Inflammatory macrophage treated with lipopolysaccharide for 1 hour (primary cell): ENCODE measurements around the gene TMPRSS11E.
"Not testable (repeated sequence)": the region's sequence is repeated elsewhere in the genome, so short reads cannot be mapped to it uniquely, and the experiment has no call there.

Experiments used
- DNase-seq, 2 donors: peaks; one replicate each; pipeline ENCODE4 v3.0.0-alpha.2; 2020 to 2022

Gene TMPRSS11E

DNA sequence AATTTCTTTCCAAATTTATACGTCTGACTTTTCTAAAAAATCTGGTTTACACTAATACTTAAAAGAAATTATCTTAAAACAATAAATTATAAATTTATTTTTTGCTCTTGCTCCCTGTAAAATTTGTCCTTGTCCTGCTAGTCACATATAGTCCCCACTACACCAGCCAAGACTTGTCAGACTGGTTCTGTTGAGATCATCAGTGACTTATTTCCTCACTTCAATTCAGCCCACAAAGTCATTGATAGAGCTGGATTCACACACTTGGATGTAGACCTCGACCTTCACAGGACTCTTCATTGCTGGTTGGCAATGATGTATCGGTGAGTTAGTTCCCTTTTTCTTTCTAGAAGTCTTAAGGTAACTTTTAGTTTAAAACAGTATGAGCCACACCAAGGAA, at the start of gene TMPRSS11E:
TMPRSS11E (plus strand) TSS at position 263 of the 400 bp plus-strand sequence; CDS start at position 313, 50 bp downstream.
- no peak for DNase-seq

- no peak for DNase-seq
Observed at GRCh38 chr4:68399306-68399705, 48.0 kb upstream of the TMPRSS11E start.

DNA sequence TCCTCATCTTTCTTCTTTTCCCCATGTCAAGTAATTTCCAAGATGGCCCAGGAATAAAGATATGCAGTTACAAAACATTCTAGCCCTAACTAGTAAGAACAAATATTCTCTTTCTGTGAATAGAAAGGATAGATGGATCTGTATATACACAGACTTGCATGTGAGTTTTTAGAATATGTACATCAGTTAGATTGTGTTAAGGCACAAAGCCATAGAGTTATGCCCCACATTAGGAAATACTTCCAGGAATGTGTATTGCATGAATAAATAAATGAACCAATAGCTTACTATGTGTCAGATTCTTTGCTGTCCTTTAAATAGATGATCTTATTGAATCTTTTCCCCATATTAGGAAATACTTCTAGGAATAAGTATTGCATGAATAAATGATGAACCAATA, 46.0 kb upstream of the TMPRSS11E start:
- DNase-seq = peak; percentile 24 to 32

- no peak for DNase-seq
Observed at GRCh38 chr4:68404153-68404552, 43.1 kb upstream of the TMPRSS11E start.

DNA sequence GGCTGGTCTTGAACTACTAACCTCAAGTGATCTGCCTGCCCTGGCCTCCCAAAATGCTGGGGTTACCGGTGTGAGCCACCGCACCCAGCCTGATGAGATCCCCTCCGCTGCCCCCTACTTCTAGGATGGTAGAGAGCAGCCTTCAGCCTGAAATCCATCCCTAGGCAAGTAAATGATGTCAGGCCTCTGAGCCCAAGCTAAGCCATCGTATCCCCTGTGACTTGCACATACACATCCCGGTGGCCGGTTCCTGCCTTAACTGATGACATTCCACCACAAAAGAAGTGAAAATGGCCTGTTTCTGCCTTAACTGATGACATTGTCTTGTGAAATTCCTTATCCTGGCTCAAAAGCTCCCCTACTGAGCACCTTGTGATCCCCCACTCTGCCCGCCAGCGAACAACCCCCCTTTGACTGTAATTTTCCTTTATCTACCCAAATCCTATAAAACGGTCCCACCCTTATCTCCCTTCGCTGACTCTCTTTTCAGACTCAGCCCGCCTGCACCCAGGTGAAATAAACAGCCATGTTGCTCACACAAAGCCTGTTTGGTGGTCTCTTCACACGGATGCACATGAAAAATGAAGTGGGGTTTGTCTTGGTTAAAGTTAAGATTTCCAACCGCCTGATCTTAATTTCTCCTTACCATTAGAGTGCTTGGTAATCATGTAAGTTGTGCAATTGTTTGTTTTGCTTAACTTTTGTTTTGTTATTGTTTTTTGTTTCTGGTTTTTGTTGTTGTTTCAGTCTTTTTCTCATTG, 41.4 kb upstream of the TMPRSS11E start:
- DNase-seq = not testable (repeated sequence)

GRCh38 chr4:68406479-68406859, 40.8 kb upstream of the TMPRSS11E start:
- no peak for DNase-seq

DNA sequence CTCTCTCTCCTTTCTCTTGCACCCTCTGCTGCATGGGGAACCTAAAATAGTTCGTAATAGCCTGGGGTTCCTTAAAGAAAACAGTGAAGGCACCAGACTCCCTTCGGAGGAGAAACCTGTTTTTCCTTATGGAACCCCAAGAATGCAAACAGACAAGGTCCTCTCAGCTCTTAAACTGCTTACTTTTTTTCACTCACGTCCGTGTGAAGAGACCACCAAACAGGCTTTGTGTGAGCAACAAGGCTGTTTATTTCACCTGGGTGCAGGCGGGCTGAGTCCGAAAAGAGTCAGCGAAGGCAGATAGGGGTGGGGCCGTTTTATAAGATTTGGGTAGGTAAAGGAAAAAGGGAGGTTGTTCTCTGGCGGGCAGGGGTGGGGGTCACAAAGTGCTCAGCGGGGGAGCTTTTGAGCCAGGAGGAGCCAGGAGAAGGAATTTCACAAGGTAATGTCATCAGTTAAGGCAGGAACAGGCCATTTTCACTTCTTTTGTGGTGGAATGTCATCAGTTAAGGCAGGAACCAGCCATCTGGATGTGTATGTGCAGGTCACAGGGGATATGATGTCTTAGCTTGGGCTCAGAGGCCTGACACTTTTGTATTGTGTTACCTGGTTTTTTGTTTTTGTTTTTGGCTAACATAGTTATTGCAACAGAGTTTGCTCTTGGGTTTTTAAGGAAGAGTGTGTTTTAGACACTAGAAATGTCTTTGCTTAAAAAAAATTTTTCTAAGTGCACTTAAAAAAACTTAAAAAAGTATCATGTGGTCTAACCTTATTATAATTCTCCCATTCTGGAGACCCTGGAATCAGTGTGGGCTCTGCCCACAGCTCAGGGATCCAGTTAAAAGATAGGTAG, 40.0 kb upstream of the TMPRSS11E start:
- DNase-seq = not testable (repeated sequence)

- DNase-seq = no peak
Observed at GRCh38 chr4:68407868-68408190, 39.4 kb upstream of the TMPRSS11E start.

DNA sequence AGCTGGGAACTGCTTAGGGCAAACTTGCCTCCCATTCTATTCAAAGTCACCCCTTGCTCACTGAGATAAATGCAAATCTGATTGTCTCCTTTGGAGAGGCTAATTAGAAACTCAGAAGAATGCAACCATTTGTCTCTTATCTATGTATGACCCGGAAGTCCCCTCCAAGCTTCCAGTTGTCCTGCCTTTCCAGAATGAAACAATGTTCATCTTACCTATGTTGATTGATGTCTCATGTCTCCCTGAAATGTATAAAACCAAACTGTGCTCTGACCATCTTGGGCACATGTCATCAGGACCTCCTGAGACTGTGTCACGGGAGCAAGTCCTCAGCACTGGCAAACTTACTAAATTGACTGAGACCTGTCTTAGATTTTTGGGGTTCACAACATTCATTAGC, 37.1 kb upstream of the TMPRSS11E start:
- DNase-seq = no peak

GRCh38 chr4:68410643-68411042, 36.6 kb upstream of the TMPRSS11E start:
- DNase-seq = no peak

- DNase-seq = not testable (repeated sequence)
Observed at GRCh38 chr4:68412031-68412430, 35.2 kb upstream of the TMPRSS11E start.

GRCh38 chr4:68416591-68416990, 30.7 kb upstream of the TMPRSS11E start:
- DNase-seq = no peak

- DNase-seq = no peak
Observed at GRCh38 chr4:68426516-68426915, 20.7 kb upstream of the TMPRSS11E start.

- DNase-seq = no peak
Observed at GRCh38 chr4:68430337-68430736, 16.9 kb upstream of the TMPRSS11E start.

GRCh38 chr4:68432320-68432719, 14.9 kb upstream of the TMPRSS11E start:
- no peak for DNase-seq

DNA sequence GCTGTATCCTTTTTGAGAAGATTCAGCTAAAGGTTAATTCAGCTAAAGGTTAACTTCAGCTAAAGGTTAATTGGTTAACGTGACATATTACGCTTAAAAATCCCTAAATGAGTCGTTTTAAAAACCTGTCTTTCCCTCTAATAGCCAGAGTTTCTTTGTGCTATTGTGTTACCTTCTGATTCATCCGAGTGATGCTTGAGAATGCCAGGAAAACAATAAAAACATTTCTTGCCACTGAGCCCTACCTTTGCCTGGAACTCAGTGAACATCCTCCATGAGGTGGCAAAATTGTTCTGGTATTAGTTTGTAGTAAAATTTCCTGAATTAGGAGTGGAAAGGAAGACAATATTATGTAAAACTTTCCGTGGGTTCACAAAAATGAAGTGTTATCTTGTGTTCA, 13.7 kb upstream of the TMPRSS11E start:
- DNase-seq = no peak

- no peak for DNase-seq
Observed at GRCh38 chr4:68434277-68434676, 13.0 kb upstream of the TMPRSS11E start.

DNA sequence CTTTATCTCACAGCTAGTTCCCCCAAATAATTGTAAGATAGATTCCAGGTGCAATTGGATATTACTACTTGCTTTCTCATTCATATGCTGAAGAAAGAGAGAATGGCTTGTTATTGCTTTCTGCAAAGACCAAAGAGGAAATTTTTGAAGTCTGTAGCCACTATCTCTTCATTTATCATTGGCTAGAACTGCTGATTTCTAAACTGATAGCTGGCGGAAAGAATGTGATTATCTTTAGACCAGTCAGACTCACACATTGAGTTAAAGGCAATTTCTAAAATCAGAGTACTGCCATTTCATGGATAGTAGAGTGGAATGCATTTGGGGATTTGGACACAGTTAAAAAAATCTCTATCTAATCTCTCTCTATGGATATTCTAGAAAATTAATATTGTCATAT, 12.4 kb upstream of the TMPRSS11E start:
- no peak for DNase-seq

- DNase-seq = no peak
Observed at GRCh38 chr4:68445111-68445510, 2.2 kb upstream of the TMPRSS11E start.

DNA sequence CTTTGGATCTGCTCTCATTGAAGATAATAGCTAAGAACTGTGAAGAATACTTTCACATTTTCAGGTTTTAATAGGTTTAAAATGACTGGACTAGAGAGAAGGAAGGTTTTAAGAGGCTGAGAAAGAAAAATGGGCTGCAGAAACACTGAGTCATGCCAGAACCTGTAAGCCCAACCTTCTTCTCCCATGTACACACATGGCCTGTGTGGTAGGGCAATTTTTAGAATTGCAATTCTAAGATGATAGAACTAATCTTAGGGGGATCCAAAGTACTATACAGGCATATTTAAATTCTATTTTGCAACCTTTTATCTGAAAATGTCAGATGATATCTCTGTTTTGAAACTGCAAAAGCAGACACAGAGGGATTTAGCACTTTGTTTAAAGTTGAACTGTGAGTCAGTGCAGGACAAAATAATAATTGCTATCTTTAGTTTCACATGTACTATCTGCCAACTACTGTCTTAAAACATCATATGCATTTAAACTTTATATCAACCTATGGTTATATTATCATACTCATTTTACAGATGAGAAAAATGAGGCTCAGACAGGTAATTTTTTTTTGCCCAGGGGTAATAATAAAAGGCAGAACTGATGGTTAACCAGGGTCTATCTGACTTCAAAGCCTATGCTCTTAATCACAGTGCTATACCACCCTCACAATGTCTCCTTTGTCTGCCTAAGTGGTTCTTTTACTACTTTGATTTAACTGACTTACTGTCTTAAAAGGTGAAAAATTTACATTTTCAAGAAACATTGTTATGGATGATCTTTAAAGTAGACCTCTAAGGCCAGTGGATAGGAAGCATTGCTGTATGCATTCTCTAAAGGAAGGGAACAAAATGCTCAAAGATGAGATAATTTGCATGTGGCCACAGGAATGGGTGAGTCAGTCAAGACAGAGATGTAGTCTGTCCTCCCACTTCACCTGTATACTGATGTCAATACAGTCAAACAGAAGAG, 4.3 kb downstream of the TMPRSS11E start:
- DNase-seq = no peak

- DNase-seq = no peak
Observed at GRCh38 chr4:68460085-68460484, 12.8 kb downstream of the TMPRSS11E start.

GRCh38 chr4:68461790-68462189, 14.5 kb downstream of the TMPRSS11E start:
- no peak for DNase-seq

GRCh38 chr4:68462691-68463090, 15.4 kb downstream of the TMPRSS11E start:
- no peak for DNase-seq
